Dermis microvascular lymphatic vessel endothelial cell (primary cell): ENCODE results near the gene ARMC12. TPM values are rescaled to one million over a fixed set of nuclear protein-coding genes. Genes with fewer than 3 reads are reported as not detected.

Source experiments
- DNase-seq, 2 donors: peaks; one replicate each; pipeline versions ENCODE4 v3.0.0 to v3.0.0-alpha.2; 2010; ENCODE audit warnings: low read depth in 2 of 2
- total RNA-seq: library from RNA; depleted of rRNA; stranded (reverse); fragments of >200 nt; gene quantifications from 2 replicates; pipeline ENCODE4 v1.2.1, GENCODE V29; 2014

Gene ARMC12
- total RNA-seq, 1 donor from 2014 or later, result 0.39 TPM

- no peak for DNase-seq
These were observed 18.5 kb upstream of the ARMC12 start for GRCh38 chr6:35718375-35718736.

DNA sequence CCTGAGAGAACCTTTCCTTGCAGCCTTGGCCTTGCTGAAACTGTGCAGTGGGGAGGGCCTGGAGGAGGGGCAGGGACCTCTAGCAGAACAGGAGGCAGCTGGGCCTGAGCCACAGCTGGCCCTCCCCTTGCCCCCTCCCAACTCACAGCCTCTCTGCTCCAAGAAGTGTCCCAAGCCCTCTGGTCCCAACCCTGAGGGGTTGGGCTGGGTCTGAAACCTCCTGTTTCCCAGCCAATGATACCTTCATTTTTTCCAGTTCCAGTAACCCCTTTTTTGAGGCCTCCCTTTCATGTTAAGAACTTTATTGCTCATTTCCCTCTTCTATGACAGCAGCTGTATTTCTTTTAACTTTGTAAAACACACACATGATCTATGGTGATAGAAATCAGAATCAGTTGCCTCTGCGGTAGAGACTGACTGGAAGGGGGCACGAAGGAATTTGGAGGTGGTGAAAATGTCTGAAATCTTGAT is 17.9 kb upstream of the ARMC12 start:
- no peak for DNase-seq

- no peak for DNase-seq
These were observed 17.4 kb upstream of the ARMC12 start for GRCh38 chr6:35719404-35719829.

DNA sequence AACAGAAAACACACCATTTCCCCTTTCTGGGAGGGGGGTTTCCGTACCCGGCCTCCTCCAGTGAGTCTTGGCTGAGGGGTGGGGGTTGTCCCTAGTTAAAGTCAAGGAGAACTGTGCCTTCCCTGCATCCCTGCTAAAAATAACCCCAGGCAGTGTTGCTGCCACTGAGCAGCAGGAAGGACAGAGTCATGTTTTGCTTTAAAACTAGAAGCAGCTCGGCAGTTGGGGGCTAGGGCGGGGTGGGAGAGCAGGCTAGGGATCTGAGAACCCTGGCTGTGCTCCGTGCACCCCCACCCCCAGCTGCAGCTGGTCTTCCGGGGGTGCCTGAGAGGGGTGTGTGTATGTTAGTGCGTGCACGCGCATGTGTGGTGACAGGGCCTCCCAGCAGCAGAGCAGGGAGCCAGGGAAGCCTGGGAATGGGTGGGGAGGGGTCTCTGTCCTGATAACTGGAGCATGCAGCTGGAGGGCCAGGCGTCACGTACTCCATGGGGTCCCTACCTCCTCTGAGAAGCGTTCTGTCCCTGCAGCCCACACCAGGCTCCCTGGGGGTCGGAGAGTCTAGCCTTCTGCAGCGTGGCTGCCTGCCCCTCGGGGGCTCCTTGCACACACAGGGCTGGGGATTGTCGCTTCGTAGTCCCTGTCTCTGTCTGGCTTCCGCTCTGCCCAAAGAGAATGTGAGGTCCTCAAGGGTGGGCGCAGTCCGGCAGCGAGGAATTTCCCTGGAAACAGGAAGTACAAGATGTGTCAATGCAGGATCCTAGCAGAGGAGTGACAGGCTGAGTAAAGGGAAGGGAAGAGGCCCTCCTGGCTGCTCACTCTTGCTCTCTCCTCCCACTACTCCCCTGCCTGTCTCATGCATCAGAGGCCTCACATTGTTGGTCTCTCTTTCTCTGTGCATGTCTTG is 16.8 kb upstream of the ARMC12 start:
- peak in 1 of 2 donors; percentile 73 for DNase-seq

DNA sequence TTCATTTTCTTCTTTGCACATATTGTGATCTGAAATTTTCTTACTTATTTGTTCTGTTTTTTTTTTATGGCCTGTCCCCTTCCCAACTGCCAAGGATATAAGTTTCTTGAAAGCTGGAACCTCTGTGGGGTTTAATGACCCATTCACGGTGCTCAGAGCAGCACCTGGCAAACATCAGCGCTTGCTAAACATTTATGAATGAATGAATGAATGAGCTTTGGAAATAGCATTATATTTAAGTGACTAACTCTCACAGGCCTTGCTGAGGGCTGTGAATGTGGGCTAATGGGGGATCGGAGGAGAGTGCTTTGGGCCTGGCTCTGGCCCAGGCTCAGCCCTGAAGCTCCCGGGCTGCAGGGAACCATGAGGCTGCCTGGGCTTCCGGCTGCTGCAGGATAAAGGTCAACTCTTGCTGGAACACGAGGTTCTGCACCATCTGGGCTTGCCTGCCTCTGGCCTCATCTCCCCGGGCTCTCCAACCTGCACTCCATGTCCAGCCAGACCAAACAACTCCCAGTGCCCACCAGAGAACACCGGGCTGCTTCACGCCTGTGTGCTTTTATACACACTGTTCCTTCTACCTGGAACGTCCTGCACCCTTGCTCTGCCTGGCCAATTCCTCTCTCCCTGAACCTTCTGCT is 14.6 kb upstream of the ARMC12 start:
- no peak for DNase-seq

DNA sequence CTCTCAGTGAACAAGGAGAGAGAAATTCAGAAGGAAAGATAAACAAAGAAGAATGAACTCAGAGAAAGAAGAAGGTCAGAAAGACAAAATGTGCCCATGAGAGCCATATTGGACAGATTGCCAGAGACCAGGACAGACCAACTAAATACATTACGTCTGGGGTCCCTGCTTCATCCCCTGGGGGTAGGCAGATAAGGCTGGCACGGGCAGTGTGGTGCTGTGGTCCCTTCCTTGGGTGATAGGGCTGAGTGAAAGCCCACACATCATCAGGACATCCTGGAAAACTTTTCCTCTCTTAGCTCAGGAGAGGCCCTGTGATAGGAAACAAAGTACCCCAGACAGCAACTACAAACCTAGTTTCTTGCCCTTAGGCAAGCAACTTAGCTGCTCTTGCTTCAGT is 13.2 kb upstream of the ARMC12 start:
- DNase-seq, result no peak

- DNase-seq, result no peak
These were observed 12.8 kb upstream of the ARMC12 start for GRCh38 chr6:35724059-35724458.

- DNase-seq, result no peak
These were observed 12.4 kb upstream of the ARMC12 start for GRCh38 chr6:35724471-35724870.

GRCh38 chr6:35725081-35725708 is 11.6 kb upstream of the ARMC12 start:
- DNase-seq, result no peak

DNA sequence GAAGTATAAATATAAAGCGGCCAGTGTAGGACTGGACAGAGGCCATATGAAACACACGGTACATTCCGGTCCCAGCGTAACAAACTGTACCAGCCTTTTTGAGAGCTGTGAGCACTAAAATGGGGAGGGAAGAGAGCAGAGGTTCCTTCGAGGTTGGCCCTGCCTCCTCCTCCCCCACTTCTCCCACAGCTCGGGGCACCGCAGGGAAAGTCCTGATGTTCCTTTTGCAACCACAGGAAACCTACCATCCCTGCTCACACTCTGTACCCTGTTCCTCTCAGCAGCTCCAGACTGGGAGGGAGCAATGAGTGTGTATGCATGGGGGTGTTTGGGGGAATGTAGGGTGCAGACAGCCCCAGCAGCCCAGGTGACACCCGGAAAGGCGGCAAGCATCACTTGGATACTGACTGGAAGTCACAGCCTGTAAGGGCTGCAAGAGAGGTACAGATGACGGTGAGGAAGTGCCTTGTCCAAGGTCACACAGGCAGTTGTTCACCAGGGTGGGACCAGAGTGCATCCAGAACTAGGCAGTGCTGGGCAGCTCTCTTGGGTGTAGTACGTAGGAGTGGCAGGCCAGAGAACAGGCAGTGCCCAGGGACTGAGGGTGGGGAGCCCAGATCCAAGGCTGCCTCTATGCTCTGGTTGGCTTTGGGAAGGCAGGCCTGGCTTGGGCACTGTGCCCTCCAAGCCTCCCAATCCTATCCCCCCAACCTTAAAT is 11.0 kb upstream of the ARMC12 start:
- DNase-seq, result peak in 1 of 2 donors; percentile 16

DNA sequence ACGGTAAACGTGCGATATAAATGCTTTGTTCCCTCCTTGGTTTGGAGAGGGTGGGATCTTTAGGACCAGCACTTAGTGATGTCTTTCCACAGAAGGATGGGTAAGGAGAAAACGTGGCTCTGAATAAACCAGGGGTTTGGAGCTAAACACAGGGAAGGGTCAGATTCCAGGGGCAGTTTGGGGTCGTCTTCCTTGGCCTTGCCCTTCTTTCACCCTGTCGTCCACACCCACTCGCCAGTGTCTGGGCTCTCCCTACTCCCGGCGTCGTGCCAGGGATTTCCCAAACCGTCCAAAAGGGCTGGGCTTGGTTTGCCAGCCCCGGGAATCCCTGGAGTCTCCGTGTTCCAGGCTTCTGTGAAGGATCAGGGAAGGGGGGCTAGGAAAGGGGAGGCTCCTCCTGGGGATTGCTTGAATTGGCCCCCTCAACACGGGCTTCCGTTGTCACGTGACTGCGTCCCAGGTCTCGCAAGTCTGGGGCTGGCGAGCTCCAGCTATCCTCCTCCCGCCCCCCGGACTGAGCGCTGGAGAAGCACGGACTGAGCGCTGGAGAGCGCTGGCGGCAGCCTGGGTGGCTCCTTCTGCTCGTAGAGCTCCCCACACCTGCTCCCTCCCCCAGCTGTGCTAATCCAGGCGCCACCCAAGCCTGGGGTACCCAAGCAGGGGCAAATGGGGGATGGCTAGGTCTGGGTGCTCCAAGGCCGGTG is 9.4 kb upstream of the ARMC12 start:
- peak in 1 of 2 donors; percentile 70 for DNase-seq

DNA sequence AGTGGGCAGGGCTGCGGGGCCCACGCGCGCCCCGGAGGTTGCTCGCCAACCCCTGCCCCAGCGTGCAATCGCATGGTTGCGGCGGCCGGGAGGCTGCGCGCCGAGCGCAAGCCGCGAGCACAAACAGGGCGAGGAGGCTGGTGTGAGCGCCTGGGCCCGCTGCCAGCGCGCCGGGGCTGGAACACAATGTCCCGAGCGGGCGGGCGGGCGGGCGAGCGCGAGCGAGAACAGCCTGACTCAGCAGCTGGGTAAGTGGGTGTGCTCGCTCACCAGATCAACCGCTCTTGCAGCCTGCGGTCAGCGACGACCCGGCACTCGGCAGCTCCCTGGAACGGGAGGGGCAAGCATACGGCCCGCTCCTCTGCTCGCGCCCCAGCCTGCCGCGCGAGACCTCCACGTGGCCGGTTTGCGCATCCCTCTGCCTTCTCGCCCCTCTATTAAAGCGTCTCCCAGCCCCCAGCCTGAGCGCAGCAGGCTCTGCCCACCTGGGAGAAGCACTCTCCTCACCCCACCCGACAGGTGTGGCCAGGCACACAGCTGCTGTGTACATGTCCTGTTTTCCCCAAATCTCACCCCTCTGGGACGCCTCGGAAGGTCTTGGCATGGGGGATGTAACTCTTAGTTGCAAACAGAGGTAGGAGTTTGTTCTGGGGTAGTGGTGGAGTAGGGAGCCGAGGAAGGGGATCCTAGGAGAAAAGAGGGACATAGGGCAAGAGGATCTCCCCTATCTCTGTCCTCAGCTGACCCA is 8.7 kb upstream of the ARMC12 start:
- peak; percentile 75 to 95 for DNase-seq

GRCh38 chr6:35728683-35729678 is 7.9 kb upstream of the ARMC12 start:
- DNase-seq, result no peak

GRCh38 chr6:35729722-35730121 is 7.1 kb upstream of the ARMC12 start:
- DNase-seq, result no peak

GRCh38 chr6:35730745-35731413 is 6.0 kb upstream of the ARMC12 start:
- DNase-seq, result no peak

DNA sequence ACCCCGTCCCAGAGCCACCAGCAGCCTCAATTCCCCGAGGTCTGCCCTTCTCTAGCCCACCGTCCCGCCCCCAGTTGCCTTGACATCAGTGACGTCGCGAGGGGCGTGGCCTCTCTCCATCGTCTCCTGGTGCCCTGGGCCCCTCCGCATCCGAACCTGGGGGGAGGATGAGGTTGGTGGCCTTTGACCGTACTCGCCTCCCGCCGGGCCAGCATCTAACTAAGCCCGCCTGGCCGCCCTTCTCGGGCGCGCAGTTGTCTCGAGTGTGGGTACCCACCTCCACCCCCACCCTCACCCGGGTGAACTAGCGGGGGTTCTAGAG is 5.5 kb upstream of the ARMC12 start:
- DNase-seq, result peak; percentile 69 to 86

DNA sequence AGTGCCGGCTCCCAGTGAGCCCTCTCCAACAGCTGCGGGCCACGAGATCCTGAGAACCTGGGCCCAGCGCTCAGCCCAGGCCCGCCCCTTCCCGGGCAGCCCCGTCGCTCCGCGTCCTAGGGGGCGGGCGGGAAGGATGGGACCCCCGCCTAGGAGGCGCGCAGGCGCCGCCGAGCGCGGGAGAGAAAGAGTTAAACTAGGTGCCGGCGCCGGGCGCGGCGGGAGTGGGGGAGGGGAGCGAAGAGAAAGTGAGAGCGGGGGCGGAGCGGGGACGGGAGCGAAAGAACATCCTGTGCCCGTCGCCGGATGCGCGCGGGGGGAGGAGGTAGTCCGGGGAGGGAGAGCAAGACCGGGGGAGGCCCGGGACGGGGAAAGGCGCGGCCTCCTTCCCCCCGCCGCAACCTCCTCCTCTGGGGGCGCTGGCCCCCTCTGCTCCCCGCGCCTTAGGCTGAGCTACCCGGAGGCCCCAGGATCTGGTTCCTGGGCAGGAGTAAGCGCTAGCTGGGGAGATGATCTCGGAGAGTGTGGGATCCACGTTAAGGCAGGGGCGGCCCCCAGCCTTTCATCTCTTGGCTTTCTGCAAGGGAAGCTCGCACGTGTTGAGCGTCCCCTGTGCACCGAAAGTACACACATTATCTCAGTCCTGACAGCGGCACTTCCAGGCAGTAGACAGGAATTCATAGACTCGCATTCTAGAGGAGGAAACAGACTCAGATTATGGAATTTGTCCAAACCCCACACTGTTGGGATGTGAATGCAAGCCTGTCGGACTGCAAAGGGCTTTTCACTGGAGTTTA is 4.9 kb upstream of the ARMC12 start:
- peak; percentile 84 to 92 for DNase-seq

- DNase-seq, result no peak
These were observed 3.2 kb upstream of the ARMC12 start for GRCh38 chr6:35733633-35734032.
